K562 (cell line): Measurements from ENCODE around the gene HPD. TPM values are rescaled to one million over a fixed set of nuclear protein-coding genes. Genes with fewer than 3 reads are reported as not detected.

ENCODE experiments used
- ARNT ChIP-seq, 2 experiments: fragments of 450-650 bp; IDR thresholded peaks; 2 replicates each; pipeline ENCODE4 v1.6.1; 2016; ENCODE audit warnings: mild to moderate bottlenecking in 1 of 2
- ATF1 ChIP-seq, 2 experiments: fragments of 450-650 bp in 1 of 2; IDR thresholded peaks; 2 replicates each; pipeline ENCODE4 v1.6.1; 2016; ENCODE audit warnings: missing compliant biosample characterization in 1 of 2, missing genetic modification characterization in 1 of 2
- CBX2 ChIP-seq: fragments of 200-600 bp; sonication (generic); IDR thresholded peaks from one replicate; pipeline ENCODE4 v1.6.1; 2012; ENCODE audit warnings: mild to moderate bottlenecking, low read length, inconsistent platforms; ENCODE audit not compliant: insufficient read depth, poor library complexity, severe bottlenecking
- CCNT2 ChIP-seq: IDR thresholded peaks from 2 replicates; pipeline ENCODE4 v1.6.1; 2011; ENCODE audit warnings: borderline replicate concordance, low read depth, mild to moderate bottlenecking, moderate library complexity, mixed read lengths, low read length; ENCODE audit not compliant: insufficient read length; ENCODE audit errors: extremely low read depth
- CHD1 ChIP-seq: fragments of 200-600 bp; sonication (generic); IDR thresholded peaks from one replicate; pipeline ENCODE4 v1.6.1; 2012; ENCODE audit warnings: mild to moderate bottlenecking, moderate library complexity, low read length, inconsistent platforms
- DDX20 ChIP-seq: fragments of 450-650 bp; IDR thresholded peaks from 2 replicates; pipeline ENCODE4 v1.6.1; 2016; ENCODE audit warnings: missing genetic modification characterization, low read depth, mild to moderate bottlenecking, missing compliant biosample characterization, moderate library complexity
- ELF1 ChIP-seq: fragments of 200-800 bp; sonication (Bioruptor generic); IDR thresholded peaks from 2 replicates; pipeline ENCODE4 v1.6.1; 2016; ENCODE audit warnings: missing genetic modification characterization, missing compliant biosample characterization
- FOXP1 ChIP-seq: sonication (generic); formaldehyde crosslinking; IDR thresholded peaks from 2 replicates; pipeline ENCODE4 v1.8.0; 2022; ENCODE audit warnings: mild to moderate bottlenecking, missing genetic modification reagents
- GATA2 ChIP-seq: sonication (generic); formaldehyde crosslinking; IDR thresholded peaks from 2 replicates; pipeline ENCODE4 v1.4.0; 2020; ENCODE audit warnings: mild to moderate bottlenecking, missing genetic modification reagents
- NELFE ChIP-seq: IDR thresholded peaks from 2 replicates; pipeline ENCODE4 v1.6.1; 2011; ENCODE audit warnings: mild to moderate bottlenecking; ENCODE audit not compliant: insufficient read depth, insufficient read length
- PCBP1 ChIP-seq: fragments of 200-400 bp; formaldehyde crosslinking; IDR thresholded peaks from 2 replicates; pipeline ENCODE4 v1.6.1; 2018; ENCODE audit warnings: mild to moderate bottlenecking, low read depth, low read length; ENCODE audit not compliant: poor library complexity, severe bottlenecking
- PRMT5 ChIP-seq: sonication (generic); formaldehyde crosslinking; IDR thresholded peaks from 2 replicates; pipeline ENCODE4 v1.5.0; 2020; ENCODE audit warnings: missing genetic modification reagents
- RBFOX2 ChIP-seq: fragments of 200-400 bp; formaldehyde crosslinking; IDR thresholded peaks from 2 replicates; pipeline ENCODE4 v1.6.1; 2017; ENCODE audit warnings: low read depth, mild to moderate bottlenecking, low read length, moderate library complexity
- SMAD1 ChIP-seq: fragments of 150-350 bp; IDR thresholded peaks from 2 replicates; pipeline ENCODE4 v1.6.1; 2014; ENCODE audit warnings: low read length, low read depth; ENCODE audit not compliant: partially characterized antibody
- STAG1 ChIP-seq: sonication (generic); formaldehyde crosslinking; IDR thresholded peaks from 2 replicates; pipeline ENCODE4 v1.5.0; 2020; ENCODE audit warnings: missing genetic modification reagents, borderline replicate concordance
- TBP ChIP-seq: optimal IDR thresholded peaks from 2 replicates; pipeline ENCODE3; 2011; ENCODE audit warnings: low read depth, low read length, improper control_type of control experiment
- TCF7 ChIP-seq: sonication (generic); IDR thresholded peaks from 2 replicates; pipeline ENCODE4 v1.6.1; 2016; ENCODE audit warnings: antibody characterized with exemption, borderline replicate concordance
- ZFX ChIP-seq: sonication (generic); formaldehyde crosslinking; IDR thresholded peaks from 2 replicates; pipeline ENCODE4 v1.8.0; 2022; ENCODE audit warnings: mild to moderate bottlenecking, missing genetic modification reagents, moderate library complexity
- ZNF134 ChIP-seq: fragments of 250-450 bp; sonication (Bioruptor Pico); conservative IDR thresholded peaks from 2 replicates; pipeline ENCODE4 v1.4.0; 2020
- ZNF395 ChIP-seq: fragments of 200-800 bp; sonication (Bioruptor generic); IDR thresholded peaks from 2 replicates; pipeline ENCODE4 v1.6.1; 2017; ENCODE audit warnings: missing genetic modification characterization, missing compliant biosample characterization
- ZNF695 ChIP-seq: fragments of 450-650 bp; formaldehyde crosslinking; IDR thresholded peaks from 2 replicates; pipeline ENCODE4 v1.4.0; 2020; ENCODE audit warnings: mild to moderate bottlenecking, moderate library complexity
- polyA plus RNA-seq, 8 experiments: library from polyadenylated mRNA; depleted of rRNA in 4 of 8; stranded (reverse) in 5 of 8; unstranded in 3 of 8; fragments of >200 nt; fragmentation: Nextera tagmentation in 2 of 8; fragmentation: Illumina TruSeq in 1 of 8; extraction: Ambion mirVana in 2 of 8; extraction: Trizol in 1 of 8; gene quantifications; 2 replicates each; pipeline versions ENCODE4 v1.2.1 to v1.2.3, GENCODE V29; 2011 to 2014; ENCODE audit warnings: inconsistent platforms in 1 of 8, missing spikeins in 1 of 8
- total RNA-seq, 7 experiments: library from RNA; depleted of rRNA in 6 of 7; stranded (reverse); fragments of >200 nt in 6 of 7; fragmentation: Illumina TruSeq in 2 of 7; extraction: Trizol in 2 of 7; gene quantifications; 2 replicates each; pipeline versions ENCODE4 v1.2.1 to v1.2.3, GENCODE V29; 2011 to 2021; ENCODE audit warnings: low replicate concordance in 1 of 7
- TF ChIP-seq, protein P1 (sequence below), 2 experiments: fragments of 150-350 bp in 1 of 2; IDR thresholded peaks; 2 replicates each; pipeline ENCODE4 v1.6.1; 2012 to 2016; ENCODE audit warnings: low read depth in 2 of 2, low read length in 2 of 2, mild to moderate bottlenecking in 1 of 2, moderate library complexity in 1 of 2
- TF ChIP-seq, protein P2 (sequence below): fragments of 450-650 bp; formaldehyde crosslinking; IDR thresholded peaks from 2 replicates; pipeline ENCODE4 v1.4.0; 2022; ENCODE audit warnings: missing genetic modification characterization

The HPD gene
- total and polyA plus RNA-seq, 9 of the 15 experiments (the other 6 are each of a cell fraction or from before 2014, with no cell fraction given) = 0.06 to 0.29 (median 0.07) TPM; not detected in 4

DNA sequence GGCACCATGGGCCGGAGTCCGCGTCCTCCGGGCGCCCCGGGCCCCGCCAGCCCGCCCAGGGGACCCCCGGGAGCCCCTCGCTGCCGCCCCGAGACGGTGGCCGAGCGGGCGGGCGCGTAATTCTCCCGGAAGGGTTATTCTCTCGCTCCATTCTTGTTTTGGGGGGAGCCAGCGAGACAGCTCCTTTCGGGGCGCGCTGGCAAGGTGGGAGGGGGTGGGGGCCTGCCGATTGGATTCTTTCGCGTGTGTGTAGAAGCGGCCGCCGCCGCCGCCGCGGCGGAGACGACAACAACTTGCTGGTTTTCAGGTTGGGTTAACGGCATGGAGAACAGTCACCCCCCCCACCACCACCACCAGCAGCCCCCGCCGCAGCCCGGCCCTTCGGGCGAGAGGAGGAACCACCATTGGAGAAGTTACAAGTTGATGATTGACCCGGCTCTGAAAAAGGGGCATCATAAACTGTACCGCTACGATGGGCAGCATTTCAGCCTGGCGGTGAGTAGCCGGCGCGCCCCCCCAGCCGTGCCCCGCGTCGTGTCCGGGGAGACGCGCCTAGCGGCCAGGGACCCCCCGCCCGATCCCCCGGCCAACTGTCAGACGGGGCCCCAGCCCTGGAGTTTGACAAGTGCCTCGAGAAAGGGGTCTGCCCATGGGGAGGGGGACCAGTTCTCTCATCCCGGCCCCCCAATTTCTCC, 54.1 kb downstream of the HPD start (continued):
- TF ChIP-seq ZNF695 (CRISPR knock-in tag) = no peak
- TF ChIP-seq ATF1 (CRISPR knock-in tag; IDR thresholded peaks at IDR 0.05) = no peak
- no peak for TF ChIP-seq ATF1 (tag; IDR thresholded peaks at IDR 0.05)
- no peak for TF ChIP-seq SMAD1
- peak; percentile 42 for TF ChIP-seq RBFOX2
- no peak for TF ChIP-seq ZNF134 (CRISPR knock-in tag)
- TF ChIP-seq ZNF395 (CRISPR knock-in tag) = no peak
- TF ChIP-seq TCF7 = no peak
- TF ChIP-seq ARNT (IDR thresholded peaks at IDR 0.05) = no peak
- TF ChIP-seq PCBP1 = peak; percentile 59
- TF ChIP-seq, protein P1, sequence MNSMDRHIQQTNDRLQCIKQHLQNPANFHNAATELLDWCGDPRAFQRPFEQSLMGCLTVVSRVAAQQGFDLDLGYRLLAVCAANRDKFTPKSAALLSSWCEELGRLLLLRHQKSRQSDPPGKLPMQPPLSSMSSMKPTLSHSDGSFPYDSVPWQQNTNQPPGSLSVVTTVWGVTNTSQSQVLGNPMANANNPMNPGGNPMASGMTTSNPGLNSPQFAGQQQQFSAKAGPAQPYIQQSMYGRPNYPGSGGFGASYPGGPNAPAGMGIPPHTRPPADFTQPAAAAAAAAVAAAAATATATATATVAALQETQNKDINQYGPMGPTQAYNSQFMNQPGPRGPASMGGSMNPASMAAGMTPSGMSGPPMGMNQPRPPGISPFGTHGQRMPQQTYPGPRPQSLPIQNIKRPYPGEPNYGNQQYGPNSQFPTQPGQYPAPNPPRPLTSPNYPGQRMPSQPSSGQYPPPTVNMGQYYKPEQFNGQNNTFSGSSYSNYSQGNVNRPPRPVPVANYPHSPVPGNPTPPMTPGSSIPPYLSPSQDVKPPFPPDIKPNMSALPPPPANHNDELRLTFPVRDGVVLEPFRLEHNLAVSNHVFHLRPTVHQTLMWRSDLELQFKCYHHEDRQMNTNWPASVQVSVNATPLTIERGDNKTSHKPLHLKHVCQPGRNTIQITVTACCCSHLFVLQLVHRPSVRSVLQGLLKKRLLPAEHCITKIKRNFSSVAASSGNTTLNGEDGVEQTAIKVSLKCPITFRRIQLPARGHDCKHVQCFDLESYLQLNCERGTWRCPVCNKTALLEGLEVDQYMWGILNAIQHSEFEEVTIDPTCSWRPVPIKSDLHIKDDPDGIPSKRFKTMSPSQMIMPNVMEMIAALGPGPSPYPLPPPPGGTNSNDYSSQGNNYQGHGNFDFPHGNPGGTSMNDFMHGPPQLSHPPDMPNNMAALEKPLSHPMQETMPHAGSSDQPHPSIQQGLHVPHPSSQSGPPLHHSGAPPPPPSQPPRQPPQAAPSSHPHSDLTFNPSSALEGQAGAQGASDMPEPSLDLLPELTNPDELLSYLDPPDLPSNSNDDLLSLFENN (IDR thresholded peaks at IDR 0.05; ENCODE audit: low read depth in 2 of 2, low read length in 2 of 2) = no peak
- TF ChIP-seq ELF1 (tag) = no peak
- TF ChIP-seq PRMT5 = no peak
- no peak for TF ChIP-seq FOXP1 (CRISPR knock-in tag)
- TF ChIP-seq, protein P2, sequence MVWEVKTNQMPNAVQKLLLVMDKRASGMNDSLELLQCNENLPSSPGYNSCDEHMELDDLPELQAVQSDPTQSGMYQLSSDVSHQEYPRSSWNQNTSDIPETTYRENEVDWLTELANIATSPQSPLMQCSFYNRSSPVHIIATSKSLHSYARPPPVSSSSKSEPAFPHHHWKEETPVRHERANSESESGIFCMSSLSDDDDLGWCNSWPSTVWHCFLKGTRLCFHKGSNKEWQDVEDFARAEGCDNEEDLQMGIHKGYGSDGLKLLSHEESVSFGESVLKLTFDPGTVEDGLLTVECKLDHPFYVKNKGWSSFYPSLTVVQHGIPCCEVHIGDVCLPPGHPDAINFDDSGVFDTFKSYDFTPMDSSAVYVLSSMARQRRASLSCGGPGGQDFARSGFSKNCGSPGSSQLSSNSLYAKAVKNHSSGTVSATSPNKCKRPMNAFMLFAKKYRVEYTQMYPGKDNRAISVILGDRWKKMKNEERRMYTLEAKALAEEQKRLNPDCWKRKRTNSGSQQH (CRISPR knock-in tag) = no peak
- no peak for TF ChIP-seq CCNT2
- no peak for TF ChIP-seq NELFE
- TF ChIP-seq ZFX (CRISPR knock-in tag) = no peak
- TF ChIP-seq CBX2 = no peak
- no peak for TF ChIP-seq STAG1 (CRISPR knock-in tag)
- TF ChIP-seq DDX20 (tag) = no peak
- peak; percentile 1 for TF ChIP-seq CHD1
- no peak for TF ChIP-seq GATA2 (CRISPR knock-in tag)
- no peak for TF ChIP-seq TBP
